ENCODE data around the gene CRTC3. TPM values are rescaled to one million over a fixed set of nuclear protein-coding genes. Genes with fewer than 3 reads are reported as not detected.

The CRTC3 gene
- total RNA-seq, 1 experiment from 2014 or later = 45.0 TPM

GRCh38 chr15:90650117-90650955 is 120.6 kb downstream of the CRTC3 start:
- CTCF ChIA-PET = interaction anchor here (0.8 kb wide), 1 partner anchor 281 kb away, joined by 3 read pairs; no protein-coding TSS in a partner anchor
- intact Hi-C loops (cut with micrococcal nuclease; ENCODE audit: unreplicated experiment) = no loop called here
- BruUV-seq (replicated peaks) = no TSS peak

DNA sequence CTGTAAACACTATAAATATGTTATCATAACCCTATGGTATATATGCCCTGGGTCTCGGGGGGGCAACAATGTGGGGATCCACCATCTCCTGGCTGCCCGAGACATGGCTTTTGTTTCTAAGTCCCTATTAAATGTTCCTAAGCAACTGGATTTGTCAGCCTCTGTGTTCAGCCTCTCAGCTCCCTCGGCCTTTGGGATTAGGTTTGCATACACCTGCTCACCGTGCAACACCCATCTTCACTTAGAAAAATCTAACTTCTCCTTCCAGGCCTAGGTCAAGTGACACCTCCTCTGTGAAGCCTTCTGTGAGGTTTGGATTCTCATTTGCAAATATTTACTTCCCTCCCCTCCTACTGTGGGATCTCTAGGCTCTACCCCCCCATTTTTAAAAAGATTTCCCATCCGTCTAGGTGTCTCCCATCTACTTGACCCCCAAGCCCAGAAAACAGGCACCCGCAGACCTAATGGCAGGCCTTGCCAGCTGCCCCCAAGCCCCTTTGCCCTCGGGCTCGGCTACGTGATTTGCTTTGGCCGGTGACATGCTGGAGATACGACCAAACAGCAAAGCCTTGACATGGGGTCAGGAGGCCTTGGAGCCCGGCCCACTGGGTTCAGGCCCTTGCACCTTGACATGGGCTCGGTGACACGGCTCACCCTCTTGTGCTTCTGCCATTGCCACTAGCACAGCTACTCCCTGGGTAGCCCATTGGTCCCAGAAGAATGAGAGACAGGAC is 121.4 kb downstream of the CRTC3 start:
- CTCF ChIA-PET = no interaction called here
- ATAC-seq (no peak), DNase-seq (ENCODE audit: low read depth, low spot score) (no peak)
- in situ Hi-C loops (cut with HindIII; ENCODE audit: low pct_unique_long_range_greater_than_20kb, low sequenced_read_pairs) (no loop called here), intact Hi-C loops (cut with micrococcal nuclease; ENCODE audit: unreplicated experiment) (no loop called here)
- H3K36me3 ChIP-seq (ENCODE audit: control insufficient read depth, insufficient read depth, low read length) = no peaks in the 10 kb centered on the region
- no peak overlapping the region for H3K4me3 ChIP-seq (ENCODE audit: low read depth in 2 of 2, low read length in 2 of 2)
- H3K27me3 ChIP-seq (ENCODE audit: control insufficient read depth, insufficient read depth, low read length) = no peaks in the 10 kb centered on the region
- POLR2A ChIA-PET = interaction anchor here (0.5 kb wide), 1 partner anchor 437 kb away, joined by 9 read pairs; no protein-coding TSS in a partner anchor
- no peak overlapping the region for H3K27ac ChIP-seq (ENCODE audit: low read length)
- peaks cover 8% of the 10 kb centered on the region for H3K4me1 ChIP-seq (ENCODE audit: control insufficient read depth, insufficient read depth, low read length)
- BruUV-seq (replicated peaks) = no TSS peak
- TF ChIP-seq SIN3A (IDR thresholded peaks at IDR 0.05; ENCODE audit: borderline replicate concordance, insufficient read depth, low read depth, low read length) (no peak), CTCF (IDR thresholded peaks at IDR 0.05) (no peak), POLR2AphosphoS5 (IDR thresholded peaks at IDR 0.05; ENCODE audit: low read depth, low read length) (no peak), TCF7L2 (IDR thresholded peaks at IDR 0.05; ENCODE audit: low read depth, low read length) (no peak)
- TF ChIP-seq, protein P1, sequence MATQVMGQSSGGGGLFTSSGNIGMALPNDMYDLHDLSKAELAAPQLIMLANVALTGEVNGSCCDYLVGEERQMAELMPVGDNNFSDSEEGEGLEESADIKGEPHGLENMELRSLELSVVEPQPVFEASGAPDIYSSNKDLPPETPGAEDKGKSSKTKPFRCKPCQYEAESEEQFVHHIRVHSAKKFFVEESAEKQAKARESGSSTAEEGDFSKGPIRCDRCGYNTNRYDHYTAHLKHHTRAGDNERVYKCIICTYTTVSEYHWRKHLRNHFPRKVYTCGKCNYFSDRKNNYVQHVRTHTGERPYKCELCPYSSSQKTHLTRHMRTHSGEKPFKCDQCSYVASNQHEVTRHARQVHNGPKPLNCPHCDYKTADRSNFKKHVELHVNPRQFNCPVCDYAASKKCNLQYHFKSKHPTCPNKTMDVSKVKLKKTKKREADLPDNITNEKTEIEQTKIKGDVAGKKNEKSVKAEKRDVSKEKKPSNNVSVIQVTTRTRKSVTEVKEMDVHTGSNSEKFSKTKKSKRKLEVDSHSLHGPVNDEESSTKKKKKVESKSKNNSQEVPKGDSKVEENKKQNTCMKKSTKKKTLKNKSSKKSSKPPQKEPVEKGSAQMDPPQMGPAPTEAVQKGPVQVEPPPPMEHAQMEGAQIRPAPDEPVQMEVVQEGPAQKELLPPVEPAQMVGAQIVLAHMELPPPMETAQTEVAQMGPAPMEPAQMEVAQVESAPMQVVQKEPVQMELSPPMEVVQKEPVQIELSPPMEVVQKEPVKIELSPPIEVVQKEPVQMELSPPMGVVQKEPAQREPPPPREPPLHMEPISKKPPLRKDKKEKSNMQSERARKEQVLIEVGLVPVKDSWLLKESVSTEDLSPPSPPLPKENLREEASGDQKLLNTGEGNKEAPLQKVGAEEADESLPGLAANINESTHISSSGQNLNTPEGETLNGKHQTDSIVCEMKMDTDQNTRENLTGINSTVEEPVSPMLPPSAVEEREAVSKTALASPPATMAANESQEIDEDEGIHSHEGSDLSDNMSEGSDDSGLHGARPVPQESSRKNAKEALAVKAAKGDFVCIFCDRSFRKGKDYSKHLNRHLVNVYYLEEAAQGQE (IDR thresholded peaks at IDR 0.05; ENCODE audit: insufficient read depth in 1 of 2, low read depth in 2 of 2, low read length in 1 of 2) = no peak
- H3K9me3 ChIP-seq (ENCODE audit: control insufficient read depth, insufficient read depth, low read depth, low read length) = no peaks in the 10 kb centered on the region

More at GRCh38 chr15:90650117-90650955, 120.6 kb downstream of the CRTC3 start:
- H3K4me3 ChIP-seq (ENCODE audit: low read depth in 2 of 2, low read length in 2 of 2) = no peak overlapping the region
- H3K4me1 ChIP-seq (ENCODE audit: control insufficient read depth, insufficient read depth, low read length) = peaks cover 8% of the 10 kb centered on the region
- 0 out of 2 replicates have a peak, but pooled peaks have one; percentile 7 for TF ChIP-seq TCF7L2 (IDR thresholded peaks at IDR 0.05; ENCODE audit: low read depth, low read length)
- TF ChIP-seq POLR2AphosphoS5 (IDR thresholded peaks at IDR 0.05; ENCODE audit: low read depth, low read length) = no peak
- in situ Hi-C loops (cut with HindIII; ENCODE audit: low pct_unique_long_range_greater_than_20kb, low sequenced_read_pairs) = no loop called here
- H3K36me3 ChIP-seq (ENCODE audit: control insufficient read depth, insufficient read depth, low read length) = no peaks in the 10 kb centered on the region
- no peaks in the 10 kb centered on the region for H3K9me3 ChIP-seq (ENCODE audit: control insufficient read depth, insufficient read depth, low read depth, low read length)
- no peak overlapping the region for H3K27ac ChIP-seq (ENCODE audit: low read length)
- ATAC-seq = no peak
- DNase-seq (ENCODE audit: low read depth, low spot score) = no peak
- H3K27me3 ChIP-seq (ENCODE audit: control insufficient read depth, insufficient read depth, low read length) = no peaks in the 10 kb centered on the region
- POLR2A ChIA-PET = interaction anchor here (0.5 kb wide), 1 partner anchor 436 kb away, joined by 9 read pairs; no protein-coding TSS in a partner anchor

All from Panc1 (cell line).